ENCODE data around the gene UBE3B.

DNA sequence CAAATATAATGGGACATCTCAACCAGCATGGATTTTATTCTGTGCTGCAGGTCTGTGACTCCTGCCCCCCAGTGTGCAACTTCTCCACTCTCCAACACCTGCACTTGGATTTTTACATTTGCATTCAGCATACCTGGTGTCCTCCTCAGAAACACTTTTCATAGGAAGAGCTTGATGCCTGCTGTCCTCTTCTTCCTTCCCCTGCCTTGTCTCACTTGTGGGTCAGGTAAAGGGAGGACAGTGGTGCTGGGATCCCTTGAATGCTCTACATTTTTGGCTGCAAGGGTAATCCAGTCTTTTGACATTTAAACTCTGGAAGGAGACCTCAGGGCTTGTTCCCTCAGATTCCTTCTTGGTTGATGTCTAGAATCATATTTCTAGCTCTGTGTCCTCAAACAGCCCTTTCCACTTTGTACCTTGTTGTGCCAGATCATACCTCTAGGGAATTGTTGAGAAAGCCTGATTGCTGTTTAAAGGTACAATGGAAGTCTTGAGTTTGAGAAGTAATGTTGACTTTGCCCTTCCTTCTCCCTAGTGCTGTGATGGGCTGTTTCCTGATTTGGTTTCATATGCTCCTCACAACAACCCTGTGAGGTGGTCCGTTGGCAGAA, 12.6 kb downstream of the UBE3B start:
- TF ChIP-seq EZH2 (IDR thresholded peaks at IDR 0.05; ENCODE audit: low read length) = no peak
- TF ChIP-seq, protein P1, sequence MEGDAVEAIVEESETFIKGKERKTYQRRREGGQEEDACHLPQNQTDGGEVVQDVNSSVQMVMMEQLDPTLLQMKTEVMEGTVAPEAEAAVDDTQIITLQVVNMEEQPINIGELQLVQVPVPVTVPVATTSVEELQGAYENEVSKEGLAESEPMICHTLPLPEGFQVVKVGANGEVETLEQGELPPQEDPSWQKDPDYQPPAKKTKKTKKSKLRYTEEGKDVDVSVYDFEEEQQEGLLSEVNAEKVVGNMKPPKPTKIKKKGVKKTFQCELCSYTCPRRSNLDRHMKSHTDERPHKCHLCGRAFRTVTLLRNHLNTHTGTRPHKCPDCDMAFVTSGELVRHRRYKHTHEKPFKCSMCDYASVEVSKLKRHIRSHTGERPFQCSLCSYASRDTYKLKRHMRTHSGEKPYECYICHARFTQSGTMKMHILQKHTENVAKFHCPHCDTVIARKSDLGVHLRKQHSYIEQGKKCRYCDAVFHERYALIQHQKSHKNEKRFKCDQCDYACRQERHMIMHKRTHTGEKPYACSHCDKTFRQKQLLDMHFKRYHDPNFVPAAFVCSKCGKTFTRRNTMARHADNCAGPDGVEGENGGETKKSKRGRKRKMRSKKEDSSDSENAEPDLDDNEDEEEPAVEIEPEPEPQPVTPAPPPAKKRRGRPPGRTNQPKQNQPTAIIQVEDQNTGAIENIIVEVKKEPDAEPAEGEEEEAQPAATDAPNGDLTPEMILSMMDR (optimal IDR thresholded peaks at IDR 0.05 in 1 of 3, IDR thresholded peaks at IDR 0.05 in 1 of 3, conservative IDR thresholded peaks at IDR 0.05 in 1 of 3; ENCODE audit: extremely low read depth in 1 of 3, insufficient read depth in 2 of 3, low read length in 3 of 3) = no peak
